SU-DHL-6 (cell line): ENCODE results near the gene DIPK1A.

Source experiments
- EZH2phosphoT487 ChIP-seq: fragments of 200-600 bp; sonication (generic), shearing (Covaris generic); conservative IDR thresholded peaks from 2 replicates; pipeline ENCODE4 v1.6.1; 2018; ENCODE audit warnings: mild to moderate bottlenecking, antibody characterized with exemption, low read length, moderate library complexity, mixed read lengths
- TF ChIP-seq, protein P1 (sequence below): fragments of 200-600 bp; sonication (generic); IDR thresholded peaks from one replicate; pipeline ENCODE4 v1.5.1; 2017; ENCODE audit warnings: antibody characterized with exemption, mild to moderate bottlenecking, low read length, moderate library complexity; ENCODE audit not compliant: insufficient read depth, poor library complexity, severe bottlenecking

DNA sequence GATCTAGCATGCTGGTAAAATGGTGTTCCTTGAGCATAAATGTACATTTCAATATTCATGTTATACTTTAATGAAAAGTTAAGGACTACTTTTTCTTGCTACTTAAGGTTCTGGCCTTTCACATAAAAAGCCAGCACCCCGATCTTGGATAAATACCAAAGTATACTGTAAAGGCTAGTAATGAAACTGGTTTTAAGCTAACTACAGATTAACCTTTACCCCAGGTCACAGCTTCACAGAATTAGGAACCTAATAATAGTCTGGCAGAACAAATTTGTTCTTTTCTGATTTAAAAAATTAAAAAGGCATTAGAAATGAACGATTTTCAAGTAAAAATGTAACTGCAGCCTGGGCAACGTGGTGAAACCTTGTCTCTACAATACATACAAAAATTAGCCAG lies 23.5 kb downstream of the DIPK1A start:
- TF ChIP-seq, protein P1, sequence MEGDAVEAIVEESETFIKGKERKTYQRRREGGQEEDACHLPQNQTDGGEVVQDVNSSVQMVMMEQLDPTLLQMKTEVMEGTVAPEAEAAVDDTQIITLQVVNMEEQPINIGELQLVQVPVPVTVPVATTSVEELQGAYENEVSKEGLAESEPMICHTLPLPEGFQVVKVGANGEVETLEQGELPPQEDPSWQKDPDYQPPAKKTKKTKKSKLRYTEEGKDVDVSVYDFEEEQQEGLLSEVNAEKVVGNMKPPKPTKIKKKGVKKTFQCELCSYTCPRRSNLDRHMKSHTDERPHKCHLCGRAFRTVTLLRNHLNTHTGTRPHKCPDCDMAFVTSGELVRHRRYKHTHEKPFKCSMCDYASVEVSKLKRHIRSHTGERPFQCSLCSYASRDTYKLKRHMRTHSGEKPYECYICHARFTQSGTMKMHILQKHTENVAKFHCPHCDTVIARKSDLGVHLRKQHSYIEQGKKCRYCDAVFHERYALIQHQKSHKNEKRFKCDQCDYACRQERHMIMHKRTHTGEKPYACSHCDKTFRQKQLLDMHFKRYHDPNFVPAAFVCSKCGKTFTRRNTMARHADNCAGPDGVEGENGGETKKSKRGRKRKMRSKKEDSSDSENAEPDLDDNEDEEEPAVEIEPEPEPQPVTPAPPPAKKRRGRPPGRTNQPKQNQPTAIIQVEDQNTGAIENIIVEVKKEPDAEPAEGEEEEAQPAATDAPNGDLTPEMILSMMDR = no peak
- TF ChIP-seq EZH2phosphoT487 = no peak
